Erythroblast (primary cell): ENCODE data around the gene IRF3.

Source experiments
- GATA1 ChIP-seq: IDR thresholded peaks from 2 replicates; pipeline ENCODE4 v1.6.1; 2011; ENCODE audit warnings: low read depth, mild to moderate bottlenecking, control low read depth, low read length, moderate library complexity
- POLR2A ChIP-seq: IDR thresholded peaks from 2 replicates; pipeline ENCODE4 v1.6.1; 2011; ENCODE audit warnings: mild to moderate bottlenecking, low read length

DNA sequence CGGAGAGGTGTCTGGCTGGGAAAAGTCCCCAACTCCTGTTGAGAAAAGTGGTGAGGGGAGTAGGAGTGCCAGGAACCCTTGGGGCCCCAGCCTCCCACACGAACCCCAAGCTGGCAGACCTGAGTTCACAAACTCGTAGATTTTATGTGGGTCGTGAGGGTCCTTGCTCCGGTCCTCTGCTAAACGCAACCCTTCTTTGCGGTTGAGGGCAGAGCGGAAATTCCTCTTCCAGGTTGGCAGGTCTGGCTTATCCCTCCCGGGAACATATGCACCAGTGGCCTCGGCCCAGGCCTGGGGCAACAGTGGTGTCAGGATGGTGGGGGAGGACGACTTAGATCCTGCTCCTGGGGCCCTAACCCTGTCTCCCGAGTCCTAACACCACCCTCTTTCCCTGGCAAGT is 2.4 kb downstream of the IRF3 start:
- TF ChIP-seq POLR2A (no peak), GATA1 (no peak)
